Measurements from ENCODE around the gene EPS8L2.
"Not testable (repeated sequence)": the region's sequence is repeated elsewhere in the genome, so short reads cannot be mapped to it uniquely, and the experiment has no call there.

The EPS8L2 gene

DNA sequence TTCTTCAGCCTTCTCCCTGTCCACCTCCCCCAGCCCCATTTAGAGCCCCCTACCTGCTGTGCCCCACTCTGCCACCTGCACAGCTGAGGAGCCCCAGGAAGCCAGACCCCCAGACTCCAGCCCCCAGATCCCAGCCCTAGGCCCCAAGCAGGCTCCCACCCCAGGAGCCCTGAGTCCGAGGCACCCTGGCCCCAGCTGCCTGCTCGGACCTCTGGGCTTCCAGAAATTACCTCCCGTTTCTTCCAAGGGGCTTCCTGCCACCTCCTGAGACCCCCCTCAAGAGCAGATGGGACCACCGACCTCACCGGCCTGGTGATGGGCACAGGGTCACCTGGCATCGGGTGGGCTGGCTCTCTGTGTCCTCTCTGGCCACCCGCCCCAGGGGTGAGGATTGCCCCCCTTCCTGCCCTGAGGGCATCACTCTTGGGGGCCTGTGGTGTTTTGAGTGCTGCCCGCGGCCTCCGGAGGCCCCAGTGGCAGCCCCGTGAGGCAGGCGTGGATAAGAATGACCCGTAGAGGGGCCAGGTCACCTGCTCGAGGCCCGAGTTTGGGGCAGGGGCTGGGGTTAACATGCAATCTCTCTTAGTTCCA, 23.0 kb downstream of the EPS8L2 start:
- no peak overlapping the region for H3K4me3 ChIP-seq (ENCODE audit: low read depth, low read length)
- TF ChIP-seq, protein P1, sequence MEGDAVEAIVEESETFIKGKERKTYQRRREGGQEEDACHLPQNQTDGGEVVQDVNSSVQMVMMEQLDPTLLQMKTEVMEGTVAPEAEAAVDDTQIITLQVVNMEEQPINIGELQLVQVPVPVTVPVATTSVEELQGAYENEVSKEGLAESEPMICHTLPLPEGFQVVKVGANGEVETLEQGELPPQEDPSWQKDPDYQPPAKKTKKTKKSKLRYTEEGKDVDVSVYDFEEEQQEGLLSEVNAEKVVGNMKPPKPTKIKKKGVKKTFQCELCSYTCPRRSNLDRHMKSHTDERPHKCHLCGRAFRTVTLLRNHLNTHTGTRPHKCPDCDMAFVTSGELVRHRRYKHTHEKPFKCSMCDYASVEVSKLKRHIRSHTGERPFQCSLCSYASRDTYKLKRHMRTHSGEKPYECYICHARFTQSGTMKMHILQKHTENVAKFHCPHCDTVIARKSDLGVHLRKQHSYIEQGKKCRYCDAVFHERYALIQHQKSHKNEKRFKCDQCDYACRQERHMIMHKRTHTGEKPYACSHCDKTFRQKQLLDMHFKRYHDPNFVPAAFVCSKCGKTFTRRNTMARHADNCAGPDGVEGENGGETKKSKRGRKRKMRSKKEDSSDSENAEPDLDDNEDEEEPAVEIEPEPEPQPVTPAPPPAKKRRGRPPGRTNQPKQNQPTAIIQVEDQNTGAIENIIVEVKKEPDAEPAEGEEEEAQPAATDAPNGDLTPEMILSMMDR (IDR thresholded peaks at IDR 0.05; ENCODE audit: insufficient read depth, low read length, missing control alignments) = no peak
- POLR2A ChIA-PET = no interaction called here
- CTCF ChIA-PET = interaction anchor here (0.7 to 10.2 kb wide), 13 partner anchors 9 to 180 kb away, joined by 3 to 198 read pairs (median 4); partner anchors contain the start of genes DEAF1, EPS8L2, TALDO1 and TMEM80
- no peak for DNase-seq (ENCODE audit: low read depth, low spot score)

DNA sequence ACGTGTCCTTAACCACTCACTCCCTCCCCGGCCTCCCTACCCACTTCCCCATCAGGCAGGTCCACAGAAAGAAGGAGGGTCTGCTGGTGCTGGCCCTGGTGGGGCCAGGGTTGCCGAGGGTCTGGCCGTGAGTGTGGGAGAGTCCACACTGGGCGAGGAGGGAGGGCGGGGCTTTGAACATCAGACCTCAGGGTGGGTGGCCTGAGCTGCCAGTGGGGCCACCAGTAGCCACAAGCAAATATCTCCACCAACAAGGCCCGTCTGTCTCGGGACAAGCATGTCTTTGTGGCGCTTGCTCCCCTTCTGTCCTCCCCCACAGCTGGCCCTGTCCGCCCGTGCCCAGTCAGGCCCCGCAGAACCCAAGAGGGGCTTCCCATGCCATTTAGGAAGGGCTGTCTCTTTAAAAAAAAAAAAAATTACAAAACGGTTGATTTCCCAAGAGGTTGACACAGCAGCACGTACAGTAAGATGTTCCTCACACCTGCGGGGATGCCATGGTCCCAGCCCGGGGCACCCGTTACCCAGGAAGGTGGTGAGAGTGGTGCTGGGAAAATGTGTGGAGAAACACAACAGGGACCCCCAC, 23.6 kb downstream of the EPS8L2 start:
- TF ChIP-seq, protein P1 (IDR thresholded peaks at IDR 0.05; ENCODE audit: insufficient read depth, low read length, missing control alignments) = no peak
- no peak overlapping the region for H3K4me3 ChIP-seq (ENCODE audit: low read depth, low read length)
- DNase-seq (ENCODE audit: low read depth, low spot score) = no peak
- ChIA-PET CTCF (interaction anchor here (1.2 to 10.2 kb wide), 5 partner anchors 14 to 69 kb away, joined by 3 to 198 read pairs (median 6); partner anchors contain the start of genes DEAF1, EPS8L2 and TMEM80), POLR2A (no interaction called here)

DNA sequence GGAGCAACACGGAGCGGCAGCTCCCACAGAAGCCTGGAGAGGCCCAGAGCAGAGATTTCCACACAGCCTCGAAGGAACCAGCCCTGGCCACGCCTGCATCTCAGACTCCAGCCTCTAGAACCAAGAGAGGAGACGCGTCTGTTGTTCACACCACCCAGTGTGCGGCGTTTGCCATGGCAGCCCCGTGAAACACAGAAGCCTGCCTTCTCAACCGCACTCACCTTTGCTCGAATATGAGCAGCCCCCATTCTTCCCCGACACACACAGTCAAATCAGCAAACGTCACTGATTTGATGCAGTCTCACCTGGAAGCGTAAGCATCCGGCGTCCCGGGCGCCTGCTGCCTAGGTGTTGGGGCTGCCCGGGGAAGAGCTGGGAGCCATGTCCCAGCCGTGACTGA, 27.0 kb downstream of the EPS8L2 start:
- CTCF ChIA-PET = interaction anchor here (2.8 kb wide), 1 partner anchor 10 kb away, joined by 16 read pairs; no protein-coding TSS in a partner anchor
- POLR2A ChIA-PET = no interaction called here
- DNase-seq (ENCODE audit: low read depth, low spot score) = no peak
- TF ChIP-seq, protein P1 (IDR thresholded peaks at IDR 0.05; ENCODE audit: insufficient read depth, low read length, missing control alignments) = no peak
- H3K4me3 ChIP-seq (ENCODE audit: low read depth, low read length) = no peak overlapping the region

DNA sequence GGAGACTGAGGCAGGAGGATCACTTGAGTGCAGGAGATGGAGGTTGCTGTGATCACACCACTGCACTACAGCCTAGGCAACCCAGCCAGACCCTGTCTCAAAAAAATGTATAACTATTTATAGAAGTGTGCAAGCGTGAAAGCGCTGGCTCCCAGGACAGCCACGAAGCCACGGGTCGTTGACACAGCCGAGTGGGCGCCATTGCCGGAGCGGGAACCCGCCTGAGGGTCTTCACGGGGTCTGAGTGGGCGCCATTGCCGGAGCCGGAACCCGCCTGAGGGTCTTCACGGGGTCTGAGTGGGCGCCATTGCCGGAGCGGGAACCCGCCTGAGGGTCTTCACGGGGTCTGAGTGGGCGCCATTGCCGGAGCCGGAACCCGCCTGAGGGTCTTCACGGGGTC, 28.5 kb downstream of the EPS8L2 start:
- H3K4me3 ChIP-seq (ENCODE audit: low read depth, low read length); POLR2A ChIA-PET; DNase-seq (ENCODE audit: low read depth, low spot score): not testable (repeated sequence)
- CTCF ChIA-PET = interaction anchor here (2.8 kb wide), 1 partner anchor 11 kb away, joined by 16 read pairs; no protein-coding TSS in a partner anchor

DNA sequence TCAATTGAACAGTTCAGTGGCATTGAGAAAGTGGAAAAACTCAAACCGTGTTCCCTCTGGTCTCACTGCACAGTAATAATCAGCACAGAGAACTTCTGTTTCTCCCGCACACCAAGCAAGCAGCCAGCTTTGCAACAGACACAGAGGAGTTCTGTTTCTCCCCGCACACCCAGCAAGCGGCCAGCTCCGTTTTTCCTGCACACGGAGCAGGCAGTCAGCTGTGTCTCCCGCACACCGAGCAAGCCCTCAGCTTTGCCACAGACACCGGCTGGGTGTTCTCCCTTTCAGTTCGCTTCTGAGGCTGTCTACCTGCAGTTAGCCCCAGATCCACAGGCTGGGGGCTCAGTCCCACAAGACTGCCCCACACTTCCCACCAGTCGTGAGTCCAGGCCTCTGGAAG, 31.3 kb downstream of the EPS8L2 start:
- no peak for DNase-seq (ENCODE audit: low read depth, low spot score)
- ChIA-PET CTCF (no interaction called here), POLR2A (interaction anchor here (0.5 kb wide), 1 partner anchor 9 kb away, joined by 3 read pairs; no protein-coding TSS in a partner anchor)
- TF ChIP-seq, protein P1 (IDR thresholded peaks at IDR 0.05; ENCODE audit: insufficient read depth, low read length, missing control alignments) = no peak
- H3K4me3 ChIP-seq (ENCODE audit: low read depth, low read length) = no peak overlapping the region

DNA sequence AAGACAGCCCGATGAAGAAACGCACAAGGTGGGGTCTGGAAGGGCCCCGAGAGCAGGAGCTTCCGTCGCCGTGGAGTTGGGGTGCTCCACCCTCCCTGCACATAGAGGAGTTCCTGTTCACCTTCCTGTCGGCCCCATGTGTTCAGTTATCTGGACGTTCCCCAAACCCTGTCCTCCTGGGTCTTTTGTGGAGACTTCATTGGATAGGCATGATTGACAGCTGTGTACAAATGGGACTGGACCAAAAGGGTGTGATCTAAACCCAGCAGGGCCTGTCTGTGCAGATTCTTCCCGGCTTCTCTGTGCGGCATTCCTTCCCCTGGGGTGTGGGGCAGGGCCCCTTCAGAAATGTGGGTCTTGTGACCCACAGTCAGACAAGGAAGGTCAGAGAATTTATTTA, 31.9 kb downstream of the EPS8L2 start:
- not testable (repeated sequence) for H3K4me3 ChIP-seq (ENCODE audit: low read depth, low read length); DNase-seq (ENCODE audit: low read depth, low spot score)
- CTCF ChIA-PET = interaction anchor here (2.3 kb wide), 1 partner anchor 12 kb away, joined by 9 read pairs; no protein-coding TSS in a partner anchor
- POLR2A ChIA-PET = interaction anchor here (0.5 kb wide), 1 partner anchor 9 kb away, joined by 3 read pairs; no protein-coding TSS in a partner anchor

DNA sequence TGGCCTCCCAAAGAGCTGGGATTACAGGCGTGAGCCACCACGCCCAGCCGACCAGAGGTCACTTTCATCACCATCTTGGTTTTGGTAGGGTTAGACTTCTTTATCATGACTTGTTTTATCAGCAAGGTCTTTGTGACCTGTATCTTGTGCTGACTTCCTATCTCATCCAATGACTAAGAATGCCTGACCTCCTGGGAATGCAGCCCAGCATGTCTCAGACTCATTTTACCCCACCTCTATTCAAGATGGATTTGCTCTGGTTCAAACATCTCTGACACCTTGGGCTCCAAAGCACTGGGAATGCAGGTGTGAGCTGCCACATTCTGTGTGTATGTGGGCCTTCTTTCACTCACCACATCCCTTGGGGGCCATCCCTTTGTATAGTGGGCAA, 36.1 kb downstream of the EPS8L2 start:
- H3K4me3 ChIP-seq (ENCODE audit: low read depth, low read length) = no peak overlapping the region
- TF ChIP-seq, protein P1 (IDR thresholded peaks at IDR 0.05; ENCODE audit: insufficient read depth, low read length, missing control alignments) = no peak
- POLR2A ChIA-PET = no interaction called here
- CTCF ChIA-PET = interaction anchor here (1.2 kb wide), 2 partner anchors 19 to 43 kb away, joined by 3 to 4 read pairs; no protein-coding TSS in a partner anchor
- no peak for DNase-seq (ENCODE audit: low read depth, low spot score)
